H1 (cell line): Measurements from ENCODE around the gene TMEM114. TPM values are rescaled to one million over a fixed set of nuclear protein-coding genes. Genes with fewer than 3 reads are reported as not detected.

Experiments
- BACH1 ChIP-seq: IDR thresholded peaks from 2 replicates; pipeline ENCODE4 v1.6.1; 2012; ENCODE audit warnings: low read length, improper control_type of control experiment
- CHD7 ChIP-seq: fragments of 300-600 bp; sonication (generic); IDR thresholded peaks from 2 replicates; pipeline ENCODE4 v1.7.1; 2012; ENCODE audit warnings: low read length, moderate library complexity, mild to moderate bottlenecking, inconsistent platforms; ENCODE audit not compliant: insufficient replicate concordance
- POLR2AphosphoS5 ChIP-seq: IDR thresholded peaks from 2 replicates; pipeline ENCODE4 v1.6.1; 2011; ENCODE audit warnings: low read depth, low read length
- SP2 ChIP-seq: IDR thresholded peaks from 2 replicates; pipeline ENCODE4 v1.6.1; 2012; ENCODE audit warnings: mild to moderate bottlenecking, low read length, inconsistent platforms
- TAF1 ChIP-seq: IDR thresholded peaks from 2 replicates; pipeline ENCODE4 v1.6.1; 2011; ENCODE audit warnings: mild to moderate bottlenecking, low read depth, low read length
- polyA plus RNA-seq, 7 experiments: library from polyadenylated mRNA; depleted of rRNA in 3 of 7; stranded (reverse) in 5 of 7; unstranded in 2 of 7; fragments of >200 nt in 5 of 7; fragments of 200-250 nt in 2 of 7; gene quantifications; 1 replicate in 5 of 7; 2 replicates in 1 of 7; 4 replicates in 1 of 7; pipeline versions ENCODE4 v1.2.1 to v1.2.3, GENCODE V29; 2011 to 2013; ENCODE audit warnings: missing spikeins in 2 of 7, mixed read lengths in 2 of 7
- total RNA-seq: library from RNA; stranded (reverse); fragmentation: NEBNext Ultra II Directional; extraction: Animal tissue kit (Norgen Biotek cat#: 25700); gene quantifications from 2 replicates; pipeline ENCODE4 v1.2.1, GENCODE V29; 2021

TMEM114 gene
- total and polyA plus RNA-seq, 2 of the 8 experiments (the other 6 are each of a cell fraction or from before 2014, with no cell fraction given): 1.6 to 2.9 TPM

DNA sequence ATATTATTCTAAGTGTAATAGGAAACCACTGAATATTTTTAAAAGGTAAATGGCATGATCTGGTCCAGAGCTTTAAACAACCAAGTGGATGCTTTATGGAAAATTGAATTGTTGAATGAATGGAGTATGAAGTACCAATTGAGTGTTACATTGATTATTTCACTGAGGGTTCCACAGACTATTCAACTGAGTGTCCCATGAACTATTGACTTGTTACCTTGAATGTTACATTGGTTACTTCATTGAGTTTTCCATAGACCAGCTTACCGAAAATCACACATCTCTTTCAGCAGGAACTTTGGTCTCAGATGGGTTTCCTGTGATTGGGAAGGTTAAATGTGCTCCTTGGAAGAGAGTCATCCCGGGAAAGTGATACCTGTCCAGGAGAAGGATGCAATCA lies 56.8 kb downstream of the TMEM114 start (continued):
- TF ChIP-seq CHD7: no peak
- TF ChIP-seq SP2: no peak
- no peak for TF ChIP-seq POLR2AphosphoS5
- no peak for TF ChIP-seq TAF1
- TF ChIP-seq BACH1: no peak
